Activated naive CD4-positive, alpha-beta T cell (primary cell): ENCODE measurements around the gene SLC27A1.
"Not testable (repeated sequence)": the region's sequence is repeated elsewhere in the genome, so short reads cannot be mapped to it uniquely, and the experiment has no call there.

Experiments
- DNase-seq, 4 experiments: peaks; one replicate each; lab custom pipeline; 2025; lab: John Stamatoyannopoulos, UW

The SLC27A1 gene

DNA sequence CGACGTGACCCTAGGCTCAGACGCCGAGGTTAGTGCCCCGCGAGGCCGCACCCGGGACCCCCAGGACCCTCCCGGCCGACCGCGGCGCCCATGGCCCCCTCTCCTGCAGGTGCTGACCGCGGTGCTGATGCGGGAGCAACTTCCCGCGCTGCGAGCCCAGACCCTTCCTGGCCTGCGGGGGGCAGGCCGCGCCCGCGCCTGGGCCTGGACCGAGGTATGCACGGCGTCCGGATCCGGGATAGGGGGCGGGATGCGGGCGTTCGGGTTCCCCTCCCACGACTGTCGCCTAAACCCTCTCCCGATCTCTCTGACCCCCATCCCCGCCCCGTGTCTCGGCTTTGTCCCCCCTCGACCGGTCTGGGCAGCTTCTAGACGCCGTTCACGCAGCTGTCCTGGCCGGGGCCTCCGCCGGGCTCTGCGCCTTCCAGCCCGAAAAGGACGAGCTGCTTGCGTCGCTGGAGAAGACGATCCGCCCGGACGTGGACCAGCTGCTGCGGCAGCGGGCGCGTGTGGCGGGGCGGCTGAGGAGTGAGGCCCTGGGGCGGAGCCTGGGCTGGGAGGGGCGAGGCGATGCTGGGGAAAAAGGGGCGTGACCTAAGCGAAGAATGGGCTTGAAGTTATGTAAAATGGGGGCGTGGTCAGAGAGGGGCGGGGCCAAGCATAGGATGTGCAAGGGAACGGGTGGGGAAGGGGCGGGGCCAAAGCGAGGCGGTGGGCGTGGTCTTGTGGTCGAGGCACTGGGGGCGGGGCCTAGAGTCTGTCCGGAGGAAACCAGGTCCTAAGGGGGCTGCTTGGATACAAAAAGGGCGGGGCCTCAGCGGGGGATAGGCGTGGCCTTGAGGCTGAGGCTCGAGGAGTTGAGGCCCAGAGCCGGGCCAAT lies 69.2 kb downstream of the SLC27A1 start:
- peak; percentile 82 to 93 (median 92) for DNase-seq

DNA sequence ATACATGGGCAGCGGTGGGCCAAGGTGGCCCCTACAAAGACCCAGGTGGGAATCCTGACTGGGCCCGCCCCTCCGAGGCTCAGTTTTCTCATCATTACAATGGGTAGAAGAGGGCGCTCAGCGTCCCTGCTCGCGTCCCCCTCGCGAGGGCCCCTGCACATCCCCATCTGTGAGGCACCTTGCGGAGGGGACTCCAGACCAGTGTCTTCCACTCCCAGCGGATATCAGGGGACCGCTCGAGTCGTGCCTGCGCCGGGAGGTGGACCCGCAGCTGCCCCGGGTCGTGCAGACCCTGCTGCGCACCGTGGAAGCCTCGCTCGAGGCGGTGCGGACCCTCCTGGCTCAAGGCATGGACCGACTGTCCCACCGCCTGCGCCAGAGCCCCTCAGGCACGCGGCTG lies 69.8 kb downstream of the SLC27A1 start:
- DNase-seq, result no peak

DNA sequence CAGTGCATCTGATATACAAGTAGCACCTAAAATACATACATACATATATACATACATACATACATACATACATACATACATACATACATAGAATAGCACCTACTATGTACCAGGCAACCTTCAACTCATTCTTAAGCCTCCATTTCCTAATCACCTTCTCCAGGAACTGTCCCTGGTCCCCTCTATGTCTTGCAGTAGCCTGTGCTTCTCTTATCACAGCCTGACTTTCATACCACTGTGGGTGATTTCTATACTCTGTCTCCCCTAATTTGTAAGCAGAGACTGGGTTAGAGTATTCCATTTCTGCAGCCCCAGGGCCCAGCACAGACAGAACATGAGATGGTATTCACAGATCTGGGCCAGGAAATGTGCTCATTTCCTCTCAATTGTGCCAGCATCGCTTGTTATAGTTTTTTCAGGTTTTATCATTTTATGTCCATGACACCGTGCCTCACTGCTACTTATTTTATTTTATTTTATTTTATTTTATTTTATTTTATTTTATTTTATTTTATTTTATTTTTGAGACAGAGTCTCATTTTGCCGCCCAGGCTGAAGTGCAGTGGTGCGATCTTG lies 70.9 kb downstream of the SLC27A1 start:
- no peak for DNase-seq

DNA sequence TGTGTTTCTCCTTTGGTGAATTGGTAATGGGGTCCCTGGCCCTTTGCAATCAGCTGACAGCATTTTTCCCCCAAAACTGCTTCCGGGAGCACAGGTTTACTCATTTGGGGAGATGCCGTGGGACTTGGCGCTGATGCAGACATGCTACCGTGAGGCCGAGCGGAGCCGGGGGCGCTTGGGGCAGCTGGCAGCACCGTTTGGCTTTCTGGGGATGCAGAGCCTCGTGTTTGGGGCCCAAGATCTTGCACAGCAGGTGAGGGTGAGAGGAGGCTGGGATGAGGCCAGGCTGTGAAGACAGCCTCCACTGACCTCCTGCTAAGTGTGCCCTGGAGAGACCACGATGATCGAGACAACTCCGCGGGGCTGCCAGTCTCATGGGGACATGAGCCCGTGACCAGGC lies 71.7 kb downstream of the SLC27A1 start:
- DNase-seq, result no peak

DNA sequence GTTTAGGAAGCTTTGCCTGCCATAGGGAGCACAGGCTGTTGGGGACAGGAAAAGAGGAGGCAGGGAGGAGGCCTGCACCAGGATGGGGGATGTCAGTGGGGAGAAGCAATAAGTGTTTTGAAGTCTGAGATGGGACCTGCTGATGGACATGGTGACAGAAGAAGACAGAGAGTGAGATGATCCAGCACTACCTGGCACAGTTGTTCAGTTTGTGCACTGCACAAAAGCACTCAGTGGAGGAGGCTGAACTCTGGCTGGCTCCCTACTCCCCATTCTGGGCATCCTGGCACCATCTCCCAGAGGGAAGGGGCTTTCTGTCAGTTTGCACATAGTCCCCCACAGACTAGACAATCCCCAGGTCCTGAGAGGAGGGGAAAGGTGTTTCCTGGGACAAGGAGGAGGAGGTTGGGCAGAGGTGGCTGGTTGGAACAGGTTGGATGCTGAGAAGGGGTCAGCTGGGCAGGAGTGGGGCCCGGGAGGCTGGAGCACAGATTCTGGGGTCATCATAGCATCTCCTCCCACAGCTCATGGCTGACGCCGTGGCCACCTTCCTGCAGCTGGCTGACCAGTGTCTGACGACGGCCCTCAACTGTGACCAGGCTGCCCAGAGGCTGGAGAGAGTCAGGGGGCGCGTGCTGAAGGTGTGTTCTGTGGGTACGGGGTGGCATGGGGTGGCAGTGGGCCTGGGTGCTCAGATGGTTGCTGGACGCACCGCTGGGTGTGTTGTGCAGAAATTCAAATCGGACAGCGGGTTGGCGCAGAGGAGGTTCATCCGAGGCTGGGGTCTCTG lies 72.7 kb downstream of the SLC27A1 start:
- no peak for DNase-seq

DNA sequence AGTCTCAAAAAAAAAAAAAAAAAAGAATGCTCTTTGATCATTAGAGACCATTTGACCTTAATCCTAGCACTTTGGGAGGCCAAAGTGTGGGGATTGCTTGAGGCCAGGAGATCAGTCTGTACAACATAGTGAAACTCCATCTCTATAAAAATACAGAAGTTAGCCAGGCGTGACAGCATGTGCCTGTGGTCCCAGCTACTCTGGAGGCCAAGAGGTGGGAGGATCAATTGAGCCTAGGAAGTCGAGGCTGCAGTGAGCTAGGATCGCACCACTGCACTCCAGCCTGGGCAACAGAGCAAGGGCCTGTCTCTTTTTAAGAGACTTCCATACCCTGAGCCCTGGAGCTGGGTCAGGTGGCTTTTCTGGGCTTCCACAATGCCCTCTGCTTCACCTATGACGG lies 73.7 kb downstream of the SLC27A1 start:
- DNase-seq, result no peak

DNA sequence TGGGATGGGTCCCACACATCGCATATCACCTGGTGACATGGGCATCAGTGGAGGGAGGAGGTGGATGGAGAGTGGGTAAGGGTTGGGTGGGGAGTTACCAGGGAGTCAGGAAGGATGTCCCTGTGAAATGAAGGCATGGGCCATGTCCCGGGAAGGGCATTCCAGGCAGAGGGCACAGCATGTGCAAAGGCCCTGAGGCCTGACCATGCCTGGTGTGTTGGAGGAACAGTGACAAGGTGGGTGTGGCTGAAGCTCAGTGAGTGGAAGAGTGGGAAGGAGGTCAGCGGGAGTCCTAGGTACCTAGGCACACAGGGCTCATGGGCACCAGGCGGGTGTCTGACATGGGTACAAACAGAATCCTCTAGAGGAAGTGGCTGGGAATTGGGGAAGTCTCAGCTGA lies 74.1 kb downstream of the SLC27A1 start:
- no peak for DNase-seq

DNA sequence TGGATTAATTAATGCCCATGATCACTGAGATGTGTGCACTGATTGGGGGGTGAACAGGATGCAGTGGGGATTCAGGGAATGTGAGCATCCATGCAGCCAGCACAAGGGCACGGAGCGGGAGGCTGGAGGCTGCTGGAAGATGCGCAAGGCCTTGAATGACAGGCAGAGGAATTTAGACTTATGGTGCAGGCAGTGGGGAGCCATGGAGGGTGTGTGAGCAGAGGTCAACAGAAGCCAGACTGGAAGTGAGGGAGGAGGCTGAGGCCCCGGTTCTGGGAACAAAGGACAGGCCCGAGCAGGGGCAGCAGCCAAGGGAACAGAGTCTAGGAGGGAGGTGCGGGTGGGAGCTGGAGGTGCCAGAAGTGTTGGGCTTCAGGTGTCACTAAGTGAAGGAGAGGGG lies 77.8 kb downstream of the SLC27A1 start:
- DNase-seq, result no peak

DNA sequence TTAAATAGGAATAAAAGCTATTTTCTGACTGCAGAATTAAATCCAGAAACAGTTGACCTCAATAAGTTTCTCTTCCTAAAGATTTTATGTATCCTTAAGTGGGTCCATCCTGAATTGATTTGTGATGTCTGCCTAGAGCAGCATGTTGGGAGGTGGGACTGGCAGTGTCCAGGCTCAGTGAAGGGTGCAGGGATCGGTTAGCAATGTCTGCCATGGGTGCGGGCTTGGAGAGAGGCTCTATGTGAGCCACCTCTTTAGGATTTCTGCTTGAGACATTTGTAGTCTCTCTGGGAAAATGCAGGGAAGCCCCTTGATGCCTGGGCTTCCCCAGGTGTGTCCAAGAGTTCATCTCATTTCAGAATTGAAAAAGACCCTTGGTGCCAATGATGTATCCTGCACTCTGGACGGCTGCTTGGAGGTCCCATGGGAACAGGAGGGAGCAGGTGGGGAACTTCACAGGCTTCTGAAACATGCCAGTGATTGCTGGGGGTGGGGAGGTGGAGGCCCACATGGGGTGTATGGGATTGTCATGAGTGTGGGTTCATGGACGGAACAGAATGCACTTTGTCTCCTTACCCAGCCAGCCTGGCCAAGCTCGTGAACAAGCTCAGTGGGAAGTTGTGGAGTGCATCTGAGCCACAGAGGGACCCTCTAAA lies 78.9 kb downstream of the SLC27A1 start:
- no peak for DNase-seq

DNA sequence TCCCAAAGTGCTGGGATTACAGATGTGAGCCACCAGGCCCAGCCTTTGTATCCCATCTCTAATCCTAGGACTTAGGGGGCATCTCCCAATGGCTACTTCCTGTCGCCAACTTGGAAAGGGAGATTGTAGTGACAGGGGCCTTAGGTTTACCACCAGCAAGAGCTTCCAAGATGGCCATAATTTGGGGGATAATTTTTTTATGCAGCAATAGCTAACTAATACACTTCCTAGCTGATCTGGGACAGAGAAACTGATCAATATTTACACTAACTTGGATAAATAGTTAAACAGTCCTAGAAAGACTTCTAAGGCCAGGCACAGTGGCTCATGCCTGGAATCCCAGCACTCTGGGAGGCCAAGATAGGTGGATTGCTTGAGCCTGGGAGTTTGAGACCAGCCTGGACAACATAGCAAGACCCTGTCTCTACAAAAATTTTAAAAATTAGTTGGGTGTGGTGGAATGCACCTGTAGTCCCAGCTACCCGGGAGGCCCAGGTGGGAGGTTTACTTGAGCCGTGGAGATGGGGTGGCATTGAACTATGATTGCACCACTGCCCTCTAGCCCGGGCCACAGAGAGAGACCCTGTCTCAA lies 79.8 kb downstream of the SLC27A1 start:
- DNase-seq, result no peak

DNA sequence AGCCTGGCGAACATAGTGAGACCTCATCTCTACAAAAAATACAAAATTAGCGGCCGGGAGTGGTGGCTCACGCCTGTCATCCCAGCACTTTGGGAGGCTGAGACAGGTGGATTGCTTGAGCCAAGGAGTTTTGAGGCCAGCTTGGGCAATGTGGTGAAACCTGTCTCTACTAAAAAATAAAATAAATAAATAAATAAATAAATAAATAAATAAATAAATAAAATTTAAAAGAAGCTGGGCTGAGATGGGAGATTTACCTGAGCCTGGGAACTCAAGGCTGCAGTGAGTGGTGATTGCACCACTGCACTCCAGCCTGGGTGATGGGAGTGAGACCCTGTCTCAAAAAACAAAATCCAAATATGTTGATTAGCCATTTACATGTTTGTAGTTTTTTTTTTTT lies 82.4 kb downstream of the SLC27A1 start:
- DNase-seq, result not testable (repeated sequence)

DNA sequence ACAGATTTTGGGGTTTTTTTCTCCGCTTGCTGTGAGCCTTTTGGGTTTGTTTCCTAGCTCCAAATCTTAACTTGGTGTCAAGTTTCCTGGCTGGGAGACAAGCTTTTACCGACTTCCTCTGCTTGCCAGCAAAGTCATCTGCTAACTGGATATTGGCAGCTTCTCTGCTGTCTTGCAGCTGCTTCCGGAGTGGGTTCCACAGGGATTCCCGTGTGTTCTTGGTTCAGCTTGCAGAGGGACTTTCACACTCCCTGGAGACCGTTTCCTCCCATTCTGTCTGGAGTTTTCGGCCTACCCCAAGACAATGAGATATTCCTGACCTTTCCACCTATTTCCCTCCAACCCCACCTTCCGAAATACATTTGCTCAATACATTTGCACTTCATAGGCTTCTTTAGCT lies 82.9 kb downstream of the SLC27A1 start:
- DNase-seq, result no peak

DNA sequence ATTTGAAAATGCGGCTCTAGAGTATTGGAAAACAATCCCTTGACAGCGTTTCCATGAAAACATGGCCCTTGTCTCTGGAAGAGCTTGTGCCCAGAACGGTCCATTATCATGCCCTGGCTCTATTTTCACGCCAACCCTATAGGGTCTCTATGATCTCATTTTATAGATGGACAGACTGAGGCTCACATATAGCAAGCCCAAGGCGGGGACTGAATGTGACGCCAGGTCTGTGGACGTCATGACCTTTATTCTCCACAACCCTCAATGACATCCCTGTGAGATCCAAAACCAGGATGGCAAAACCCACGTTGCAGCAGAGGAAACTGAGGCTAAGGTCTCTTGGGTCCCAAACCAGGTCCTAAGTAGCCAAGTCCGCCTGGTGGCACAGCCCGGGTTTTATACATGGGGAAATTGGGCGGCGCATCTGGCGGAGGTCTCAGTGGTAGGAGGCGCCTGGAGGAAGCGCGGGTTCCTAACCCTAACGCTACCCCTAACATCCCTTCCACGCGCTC lies 84.7 kb downstream of the SLC27A1 start:
- no peak for DNase-seq

DNA sequence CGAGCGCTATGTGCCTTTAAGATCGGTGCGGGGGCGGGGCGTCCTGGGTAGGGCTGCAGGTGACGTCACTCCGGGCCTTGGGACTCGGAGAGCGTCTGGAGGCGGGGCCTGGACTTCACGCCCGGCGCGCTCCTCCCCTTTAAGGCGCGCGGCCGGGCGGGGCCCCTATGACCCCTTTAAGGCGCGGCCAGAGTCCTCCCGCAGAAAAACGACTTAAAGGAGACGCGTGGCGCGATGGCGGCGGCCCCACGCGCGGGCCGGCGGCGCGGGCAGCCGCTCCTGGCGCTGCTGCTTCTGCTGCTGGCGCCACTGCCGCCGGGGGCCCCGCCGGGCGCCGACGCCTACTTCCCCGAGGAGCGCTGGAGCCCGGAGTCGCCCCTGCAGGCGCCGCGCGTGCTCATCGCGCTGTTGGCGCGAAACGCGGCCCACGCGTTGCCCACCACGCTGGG lies 85.2 kb downstream of the SLC27A1 start, which contains the start of gene COLGALT1:
Gene COLGALT1, plus strand, starts transcription at position 170 of the 449 bp plus-strand sequence. Its CDS starts 65 bp downstream, at position 235.
- peak; percentile 85 to 98 (median 92) for DNase-seq
